MCF 10A (cell line): ENCODE data around the gene PRDM2. TPM values are rescaled to one million over a fixed set of nuclear protein-coding genes. Genes with fewer than 3 reads are reported as not detected.

ENCODE experiments used
- BruUV-seq: library from RNA; stranded (reverse); fragments of 400-500 nt; replicated peaks from 2 replicates; lab custom pipeline; 2021; lab: Mats Ljungman, UMichigan
- CTCF ChIA-PET: fragments of 300-600 bp; sonication (Branson Sonifier 250); formaldehyde crosslinking; extraction: SDS; loops from one replicate; lab custom pipeline; 2021; ENCODE audit warnings: antibody characterized with exemption, inconsistent platforms; lab: Yijun Ruan, JAX
- POLR2A ChIA-PET: fragments of 300-600, 350-650 bp; sonication (Branson Sonifier 250); formaldehyde crosslinking; extraction: SDS; loops from one replicate; lab custom pipeline; 2020; ENCODE audit warnings: antibody characterized with exemption, inconsistent platforms; lab: Yijun Ruan, JAX
- DNase-seq: peaks from one replicate; pipeline ENCODE4 v3.0.0-alpha.2; 2018; ENCODE audit not compliant: unreplicated experiment
- H3K27ac Mint-ChIP-seq: one replicate; pipeline ENCODE4 v1.8.0; 2022; ENCODE audit warnings: mild to moderate bottlenecking, low read depth, mixed read lengths; ENCODE audit not compliant: unreplicated experiment
- H3K27me3 Mint-ChIP-seq: one replicate; pipeline ENCODE4 v1.8.0; 2022; ENCODE audit warnings: mixed read lengths; ENCODE audit not compliant: insufficient read depth, unreplicated experiment
- H3K36me3 Mint-ChIP-seq: one replicate; pipeline ENCODE4 v1.8.0; 2022; ENCODE audit warnings: mild to moderate bottlenecking, moderate library complexity, mixed read lengths; ENCODE audit not compliant: insufficient read depth, unreplicated experiment
- H3K4me1 Mint-ChIP-seq: one replicate; pipeline ENCODE4 v1.8.0; 2022; ENCODE audit warnings: mixed read lengths; ENCODE audit not compliant: insufficient read depth, unreplicated experiment
- H3K4me3 Mint-ChIP-seq: one replicate; pipeline ENCODE4 v1.8.0; 2022; ENCODE audit warnings: mild to moderate bottlenecking, moderate library complexity, mixed read lengths; ENCODE audit not compliant: unreplicated experiment
- H3K9me3 Mint-ChIP-seq: one replicate; pipeline ENCODE4 v1.8.0; 2022; ENCODE audit warnings: mixed read lengths; ENCODE audit not compliant: unreplicated experiment
- intact Hi-C: fragments of 100-400 bp; cut with micrococcal nuclease; formaldehyde crosslinking; loops from 2 replicates; pipeline ENCODE4 v1.14.1; 2022
- total RNA-seq: library from RNA; stranded (reverse); gene quantifications from 2 replicates; pipeline ENCODE4 v1.2.3, GENCODE V29; 2022
- TF ChIP-seq, protein P1 (sequence below): fragments of 200-600 bp; IDR thresholded peaks from one replicate; pipeline ENCODE4 v1.8.0; 2022; ENCODE audit warnings: antibody characterized with exemption, mild to moderate bottlenecking; ENCODE audit not compliant: unreplicated experiment

PRDM2 gene
- total RNA-seq, 1 experiment from 2014 or later = 26.6 TPM

DNA sequence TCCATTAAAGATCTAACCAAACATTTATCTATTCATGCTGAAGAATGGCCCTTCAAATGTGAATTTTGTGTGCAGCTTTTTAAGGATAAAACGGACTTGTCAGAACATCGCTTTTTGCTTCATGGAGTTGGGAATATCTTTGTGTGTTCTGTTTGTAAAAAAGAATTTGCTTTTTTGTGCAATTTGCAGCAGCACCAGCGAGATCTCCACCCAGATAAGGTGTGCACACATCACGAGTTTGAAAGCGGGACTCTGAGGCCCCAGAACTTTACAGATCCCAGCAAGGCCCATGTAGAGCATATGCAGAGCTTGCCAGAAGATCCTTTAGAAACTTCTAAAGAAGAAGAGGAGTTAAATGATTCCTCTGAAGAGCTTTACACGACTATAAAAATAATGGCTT lies 81.2 kb downstream of the PRDM2 start:
- Mint-ChIP-seq H3K27me3 (no peaks in the 10 kb centered on the region), H3K36me3 (peaks cover 85% of the 10 kb centered on the region), H3K9me3 (no peaks in the 10 kb centered on the region), H3K4me1 (no peaks in the 10 kb centered on the region), H3K4me3 (no peak overlapping the region), H3K27ac (no peak overlapping the region)
- TF ChIP-seq, protein P1, sequence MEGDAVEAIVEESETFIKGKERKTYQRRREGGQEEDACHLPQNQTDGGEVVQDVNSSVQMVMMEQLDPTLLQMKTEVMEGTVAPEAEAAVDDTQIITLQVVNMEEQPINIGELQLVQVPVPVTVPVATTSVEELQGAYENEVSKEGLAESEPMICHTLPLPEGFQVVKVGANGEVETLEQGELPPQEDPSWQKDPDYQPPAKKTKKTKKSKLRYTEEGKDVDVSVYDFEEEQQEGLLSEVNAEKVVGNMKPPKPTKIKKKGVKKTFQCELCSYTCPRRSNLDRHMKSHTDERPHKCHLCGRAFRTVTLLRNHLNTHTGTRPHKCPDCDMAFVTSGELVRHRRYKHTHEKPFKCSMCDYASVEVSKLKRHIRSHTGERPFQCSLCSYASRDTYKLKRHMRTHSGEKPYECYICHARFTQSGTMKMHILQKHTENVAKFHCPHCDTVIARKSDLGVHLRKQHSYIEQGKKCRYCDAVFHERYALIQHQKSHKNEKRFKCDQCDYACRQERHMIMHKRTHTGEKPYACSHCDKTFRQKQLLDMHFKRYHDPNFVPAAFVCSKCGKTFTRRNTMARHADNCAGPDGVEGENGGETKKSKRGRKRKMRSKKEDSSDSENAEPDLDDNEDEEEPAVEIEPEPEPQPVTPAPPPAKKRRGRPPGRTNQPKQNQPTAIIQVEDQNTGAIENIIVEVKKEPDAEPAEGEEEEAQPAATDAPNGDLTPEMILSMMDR = no peak
- no peak for DNase-seq
- ChIA-PET CTCF (interaction anchor here (0.6 to 0.7 kb wide), 2 partner anchors 34 to 116 kb away, joined by 3 read pairs; no protein-coding TSS in a partner anchor), POLR2A (interaction anchor here (1.1 kb wide), 1 partner anchor 20 kb away, joined by 5 read pairs; no protein-coding TSS in a partner anchor)
- intact Hi-C loops = no loop called here
- BruUV-seq = no TSS peak

- TSS peak; percentile 8 for BruUV-seq
- Mint-ChIP-seq H3K36me3 (peaks cover 94% of the 10 kb centered on the region), H3K9me3 (no peaks in the 10 kb centered on the region), H3K4me1 (no peaks in the 10 kb centered on the region), H3K27ac (no peak overlapping the region), H3K27me3 (no peaks in the 10 kb centered on the region), H3K4me3 (no peak overlapping the region)
- TF ChIP-seq, protein P1 = no peak
- intact Hi-C loops = no loop called here
- DNase-seq = no peak
- ChIA-PET POLR2A (interaction anchor here (0.7 to 1.2 kb wide), 3 partner anchors 11 to 310 kb away, joined by 3 to 5 read pairs (median 3); no protein-coding TSS in a partner anchor), CTCF (interaction anchor here (0.6 to 0.7 kb wide), 4 partner anchors 20 to 1541 kb away, joined by 3 to 4 read pairs (median 3); no protein-coding TSS in a partner anchor)
These were observed 82.1 kb downstream of the PRDM2 start for GRCh38 chr1:13781907-13782633.

- TF ChIP-seq, protein P1 = no peak
- ChIA-PET POLR2A (interaction anchor here (0.7 to 1.2 kb wide), 2 partner anchors 12 to 311 kb away, joined by 3 read pairs; no protein-coding TSS in a partner anchor), CTCF (interaction anchor here (0.6 to 0.7 kb wide), 2 partner anchors 20 to 356 kb away, joined by 3 read pairs; no protein-coding TSS in a partner anchor)
- no peak for DNase-seq
- H3K27me3 Mint-ChIP-seq = no peaks in the 10 kb centered on the region
- no peaks in the 10 kb centered on the region for H3K9me3 Mint-ChIP-seq
- H3K27ac Mint-ChIP-seq = no peak overlapping the region
- H3K4me3 Mint-ChIP-seq = no peak overlapping the region
- H3K36me3 Mint-ChIP-seq = peaks cover 98% of the 10 kb centered on the region
- H3K4me1 Mint-ChIP-seq = no peaks in the 10 kb centered on the region
- no TSS peak for BruUV-seq
- intact Hi-C loops = no loop called here
These were observed 82.8 kb downstream of the PRDM2 start for GRCh38 chr1:13782634-13783360.

DNA sequence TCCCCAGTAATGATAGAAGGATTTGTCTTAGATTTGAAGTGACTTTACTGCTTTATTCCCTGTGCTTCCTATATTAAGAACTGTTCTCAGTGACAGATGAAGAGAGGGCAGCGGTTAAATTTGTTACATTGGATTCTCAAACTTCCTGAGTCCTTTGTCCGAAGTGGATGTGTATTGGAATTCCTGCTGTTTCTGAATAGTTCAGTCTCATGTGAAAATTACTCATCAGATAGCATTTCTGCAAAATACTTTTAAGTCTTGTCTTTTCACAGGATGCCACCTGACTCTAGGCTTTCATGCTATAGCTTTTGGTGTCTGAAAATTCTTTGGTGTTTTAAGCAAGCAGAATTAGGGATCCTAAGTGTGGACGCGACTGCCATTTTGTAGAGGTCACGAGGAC lies 83.6 kb downstream of the PRDM2 start:
- peaks cover 96% of the 10 kb centered on the region for H3K36me3 Mint-ChIP-seq
- TF ChIP-seq, protein P1 = no peak
- DNase-seq = no peak
- no peaks in the 10 kb centered on the region for H3K9me3 Mint-ChIP-seq
- no TSS peak for BruUV-seq
- H3K27ac Mint-ChIP-seq = no peak overlapping the region
- H3K4me3 Mint-ChIP-seq = no peak overlapping the region
- POLR2A ChIA-PET = interaction anchor here (1.2 kb wide), 1 partner anchor 13 kb away, joined by 3 read pairs; no protein-coding TSS in a partner anchor
- H3K4me1 Mint-ChIP-seq = no peaks in the 10 kb centered on the region
- intact Hi-C loops = no loop called here
- H3K27me3 Mint-ChIP-seq = no peaks in the 10 kb centered on the region
- CTCF ChIA-PET = interaction anchor here (0.6 kb wide), 1 partner anchor 185 kb away, joined by 3 read pairs; no protein-coding TSS in a partner anchor
